SH-SY5Y (cell line): ENCODE data around the gene SH3BP2.

ENCODE experiments used
- GATA2 ChIP-seq: IDR thresholded peaks from 2 replicates; pipeline ENCODE4 v1.6.1; 2011; ENCODE audit warnings: mild to moderate bottlenecking, low read depth, low read length
- GATA3 ChIP-seq: IDR thresholded peaks from 2 replicates; pipeline ENCODE4 v1.6.1; 2011; ENCODE audit warnings: low read depth, mild to moderate bottlenecking, low read length, moderate library complexity

GRCh38 chr4:2819244-2820215 lies 26.6 kb downstream of the SH3BP2 start:
- TF ChIP-seq GATA2 (no peak), GATA3 (no peak)
